ENCODE results near the gene NELL1. TPM values are rescaled to one million over a fixed set of nuclear protein-coding genes. Genes with fewer than 3 reads are reported as not detected.

Gene NELL1
- total RNA-seq, 6 donors from 2014 or later: 0.26 TPM; not detected in 5

DNA sequence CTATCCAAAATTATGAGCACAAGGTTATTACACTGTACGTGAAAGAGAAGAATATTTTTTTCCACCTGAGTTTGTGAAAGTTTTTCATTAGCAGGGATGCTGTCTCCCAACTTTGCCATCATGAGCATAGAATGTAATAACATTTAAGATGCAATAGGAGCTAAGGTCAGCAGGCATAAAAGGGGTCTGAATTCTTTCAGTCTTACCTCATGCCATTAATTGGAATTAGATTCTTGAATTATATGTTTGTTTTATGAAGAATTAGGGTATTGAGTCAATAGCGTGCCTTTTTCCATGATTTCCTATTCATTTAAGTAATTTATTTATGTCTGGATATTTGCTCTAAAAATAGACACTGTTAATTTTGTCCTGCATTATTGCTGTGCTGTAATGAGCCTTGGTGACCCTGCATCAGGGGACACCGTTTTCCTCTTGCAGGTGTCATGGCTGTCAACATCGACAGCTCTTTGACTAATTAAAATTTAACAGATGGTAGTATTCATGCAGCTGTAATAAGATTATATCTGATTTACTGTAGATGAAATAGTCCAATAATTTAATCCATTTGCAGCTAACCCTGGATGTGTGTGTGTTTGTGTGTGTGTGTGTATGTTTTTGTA is 637.5 kb downstream of the NELL1 start:
- H3K9me3 ChIP-seq: peaks cover 0 to 2% (median 0%) of the 10 kb centered on the region in 4 donors
- ATAC-seq (ENCODE audit: low FRiP score in 2 of 2) (no peak), DNase-seq (no peak)
- no peaks in the 10 kb centered on the region for H3K27me3 ChIP-seq
- TF ChIP-seq, protein P1, sequence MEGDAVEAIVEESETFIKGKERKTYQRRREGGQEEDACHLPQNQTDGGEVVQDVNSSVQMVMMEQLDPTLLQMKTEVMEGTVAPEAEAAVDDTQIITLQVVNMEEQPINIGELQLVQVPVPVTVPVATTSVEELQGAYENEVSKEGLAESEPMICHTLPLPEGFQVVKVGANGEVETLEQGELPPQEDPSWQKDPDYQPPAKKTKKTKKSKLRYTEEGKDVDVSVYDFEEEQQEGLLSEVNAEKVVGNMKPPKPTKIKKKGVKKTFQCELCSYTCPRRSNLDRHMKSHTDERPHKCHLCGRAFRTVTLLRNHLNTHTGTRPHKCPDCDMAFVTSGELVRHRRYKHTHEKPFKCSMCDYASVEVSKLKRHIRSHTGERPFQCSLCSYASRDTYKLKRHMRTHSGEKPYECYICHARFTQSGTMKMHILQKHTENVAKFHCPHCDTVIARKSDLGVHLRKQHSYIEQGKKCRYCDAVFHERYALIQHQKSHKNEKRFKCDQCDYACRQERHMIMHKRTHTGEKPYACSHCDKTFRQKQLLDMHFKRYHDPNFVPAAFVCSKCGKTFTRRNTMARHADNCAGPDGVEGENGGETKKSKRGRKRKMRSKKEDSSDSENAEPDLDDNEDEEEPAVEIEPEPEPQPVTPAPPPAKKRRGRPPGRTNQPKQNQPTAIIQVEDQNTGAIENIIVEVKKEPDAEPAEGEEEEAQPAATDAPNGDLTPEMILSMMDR (IDR thresholded peaks at IDR 0.05): no peak
- no peaks in the 10 kb centered on the region for H3K4me1 ChIP-seq
- no peak overlapping the region for H3K27ac ChIP-seq
- no peak overlapping the region for H3K4me3 ChIP-seq
- 79 to 85% methylated on average over 4 of the region's 4 CpGs for WGBS, 2 donors
- H3K36me3 ChIP-seq: no peaks in the 10 kb centered on the region

DNA sequence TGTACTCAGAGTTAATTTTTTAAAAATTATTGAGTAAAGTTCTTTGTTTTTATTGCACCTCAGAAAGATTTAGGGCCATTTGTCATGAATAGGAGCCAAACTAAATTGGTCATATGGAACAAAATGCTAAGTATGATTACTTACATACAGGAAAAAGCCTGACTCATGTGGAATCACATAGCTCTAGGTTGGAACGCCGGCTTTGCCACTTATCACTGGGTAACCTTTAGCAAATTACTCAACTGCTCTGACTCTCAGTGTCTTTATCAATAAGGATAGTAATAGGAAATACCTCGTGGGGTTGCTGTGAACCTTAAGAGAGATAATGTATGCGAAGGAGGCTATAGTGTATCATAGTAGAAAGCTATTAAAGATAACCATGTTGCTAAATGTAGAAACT is 638.5 kb downstream of the NELL1 start:
- DNase-seq: no peak
- no peak for ATAC-seq (ENCODE audit: low FRiP score in 2 of 2)
- TF ChIP-seq, protein P1 (IDR thresholded peaks at IDR 0.05): no peak
- TF ChIP-seq POLR2A (IDR thresholded peaks at IDR 0.05): no peak
- no peak for TF ChIP-seq POLR2AphosphoS5 (IDR thresholded peaks at IDR 0.05)
- no peak for TF ChIP-seq EP300 (IDR thresholded peaks at IDR 0.05)
- no peaks in the 10 kb centered on the region for H3K4me1 ChIP-seq
- H3K27me3 ChIP-seq: no peaks in the 10 kb centered on the region
- 46 to 50% methylated on average over 4 of the region's 4 CpGs for WGBS, 2 donors
- no peaks in the 10 kb centered on the region for H3K36me3 ChIP-seq
- no peak overlapping the region for H3K27ac ChIP-seq
- no peaks in the 10 kb centered on the region for H3K9me3 ChIP-seq
- no peak overlapping the region for H3K4me3 ChIP-seq

DNA sequence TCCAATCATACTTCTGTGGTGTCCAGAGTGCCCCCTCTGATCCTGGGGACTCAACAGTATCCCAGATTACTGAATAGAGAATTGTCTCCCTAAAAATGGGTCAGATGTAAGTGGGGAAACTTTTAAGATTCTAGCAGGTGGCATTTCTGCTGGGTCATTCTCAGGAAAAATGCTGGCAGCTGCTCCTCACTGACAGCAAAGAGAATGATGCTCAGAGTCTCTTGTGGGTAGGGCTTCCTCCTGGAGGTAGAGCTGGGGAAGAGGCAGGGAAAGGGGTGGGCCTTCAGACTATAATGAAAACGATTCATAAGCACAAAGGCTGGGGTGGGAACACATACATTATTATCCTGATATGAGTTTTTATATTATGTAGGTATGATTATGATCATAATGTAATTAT is 647.2 kb downstream of the NELL1 start:
- 11 to 14% methylated on average over 1 of the region's 1 CpG for WGBS, 2 donors
- Histone ChIP-seq H3K4me3 (no peak overlapping the region), H3K27ac (no peak overlapping the region), H3K27me3 (no peaks in the 10 kb centered on the region), H3K9me3 (no peaks in the 10 kb centered on the region), H3K36me3 (no peaks in the 10 kb centered on the region), H3K4me1 (no peaks in the 10 kb centered on the region)
- ATAC-seq (ENCODE audit: low FRiP score in 2 of 2) (no peak), DNase-seq (no peak)
- no peak for TF ChIP-seq EP300 (IDR thresholded peaks at IDR 0.05)
- no peak for TF ChIP-seq POLR2AphosphoS5 (IDR thresholded peaks at IDR 0.05)
- no peak for TF ChIP-seq POLR2A (IDR thresholded peaks at IDR 0.05)
- TF ChIP-seq, protein P1 (IDR thresholded peaks at IDR 0.05): no peak

DNA sequence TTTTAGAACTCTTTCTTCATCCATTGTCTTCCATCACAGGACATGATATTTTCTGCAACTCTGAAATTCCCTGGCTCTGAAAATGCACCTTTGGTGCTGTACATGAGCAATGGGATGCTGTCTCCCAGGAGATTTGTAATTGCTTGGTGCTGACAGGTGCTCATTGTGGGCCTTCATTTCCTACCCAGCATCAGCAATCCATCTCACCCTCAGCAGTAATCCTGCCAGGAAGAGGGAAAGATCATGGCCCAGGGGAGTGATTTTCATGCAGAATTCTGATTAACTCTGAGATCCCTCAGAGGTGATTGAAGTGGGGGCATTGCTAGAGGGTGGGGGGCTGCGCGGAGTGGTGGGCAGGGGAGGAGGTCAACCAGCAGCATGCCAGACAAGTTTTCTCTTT is 651.7 kb downstream of the NELL1 start:
- ATAC-seq (ENCODE audit: low FRiP score in 2 of 2) (no peak), DNase-seq (no peak)
- H3K36me3 ChIP-seq: no peaks in the 10 kb centered on the region
- H3K4me3 ChIP-seq: no peak overlapping the region
- 65 to 66% methylated on average over 2 of the region's 2 CpGs for whole genome bisulfite sequencing, 2 donors
- no peaks in the 10 kb centered on the region for H3K27me3 ChIP-seq
- H3K27ac ChIP-seq: no peak overlapping the region
- TF ChIP-seq POLR2AphosphoS5 (IDR thresholded peaks at IDR 0.05) (no peak), EP300 (IDR thresholded peaks at IDR 0.05) (no peak), POLR2A (IDR thresholded peaks at IDR 0.05) (no peak)
- TF ChIP-seq, protein P1 (IDR thresholded peaks at IDR 0.05): no peak
- H3K4me1 ChIP-seq: no peaks in the 10 kb centered on the region
- H3K9me3 ChIP-seq: no peaks in the 10 kb centered on the region

DNA sequence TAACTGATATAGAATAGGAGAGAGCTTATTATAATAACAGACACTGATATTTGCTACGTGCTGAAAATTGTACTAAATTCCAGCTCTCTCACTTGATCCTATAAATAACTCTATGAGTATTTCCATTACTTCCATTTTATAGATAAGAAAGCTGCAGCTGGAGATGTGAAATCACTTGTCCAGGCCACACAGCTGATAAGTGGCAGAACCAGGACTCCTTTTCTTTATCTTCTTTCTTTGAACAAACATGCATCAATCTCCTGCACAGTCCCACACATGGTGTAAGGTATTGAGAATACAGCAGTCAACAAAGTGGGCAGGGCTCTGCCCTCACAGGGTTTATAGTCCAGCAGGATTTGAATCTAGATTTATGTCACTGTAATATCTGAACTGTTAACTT is 652.1 kb downstream of the NELL1 start:
- Histone ChIP-seq H3K27ac (no peak overlapping the region), H3K9me3 (no peaks in the 10 kb centered on the region), H3K36me3 (no peaks in the 10 kb centered on the region), H3K4me1 (no peaks in the 10 kb centered on the region), H3K27me3 (no peaks in the 10 kb centered on the region), H3K4me3 (no peak overlapping the region)
- TF ChIP-seq, protein P1 (IDR thresholded peaks at IDR 0.05): no peak
- TF ChIP-seq POLR2A (IDR thresholded peaks at IDR 0.05) (no peak), EP300 (IDR thresholded peaks at IDR 0.05) (no peak), POLR2AphosphoS5 (IDR thresholded peaks at IDR 0.05) (no peak)
- DNase-seq (no peak), ATAC-seq (ENCODE audit: low FRiP score in 2 of 2) (no peak)
- 39 to 47% methylated on average over 1 of the region's 1 CpG for WGBS, 2 donors

Measured in upper lobe of left lung (tissue), 6 donors.